Ishikawa (cell line): ENCODE results near the gene PRR20G.

ENCODE experiments used
- CREB1 ChIP-seq: IDR thresholded peaks from 2 replicates; pipeline ENCODE4 v1.6.1; 2012; ENCODE audit warnings: low read depth
- FOXM1 ChIP-seq: IDR thresholded peaks from 2 replicates; pipeline ENCODE4 v1.6.1; 2012; ENCODE audit warnings: low read depth, borderline replicate concordance
- MAX ChIP-seq: IDR thresholded peaks from 2 replicates; pipeline ENCODE4 v1.6.1; 2012
- RAD21 ChIP-seq: IDR thresholded peaks from 2 replicates; pipeline ENCODE4 v1.6.1; 2012; ENCODE audit warnings: low read depth
- YY1 ChIP-seq: IDR thresholded peaks from 2 replicates; pipeline ENCODE4 v1.6.1; 2012; ENCODE audit warnings: low read depth
- ZBTB7A ChIP-seq: IDR thresholded peaks from 2 replicates; pipeline ENCODE4 v1.6.1; 2012; ENCODE audit warnings: low read depth

DNA sequence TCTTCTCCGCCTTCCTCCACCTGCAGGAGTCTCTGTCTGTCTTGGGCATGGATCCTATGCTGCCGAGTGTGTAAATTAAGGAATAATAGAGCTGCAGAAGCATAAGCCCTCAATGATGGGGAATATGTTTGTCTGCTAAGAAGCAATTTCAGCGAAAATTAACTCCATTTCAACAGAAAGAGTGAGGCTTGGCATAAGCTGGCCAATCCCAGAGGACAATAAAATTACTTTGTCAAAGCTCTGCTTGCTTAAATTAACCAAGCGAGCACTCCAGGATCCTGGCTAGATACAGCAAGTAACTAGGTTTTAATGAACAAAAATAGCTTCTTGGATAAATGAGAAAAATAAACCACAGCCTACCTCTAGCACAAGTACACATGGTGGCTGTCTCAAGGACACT lies 33.5 kb upstream of the PRR20G start:
- TF ChIP-seq RAD21 = no peak
- TF ChIP-seq ZBTB7A = no peak
- TF ChIP-seq MAX = no peak
- no peak for TF ChIP-seq YY1
- no peak for TF ChIP-seq CREB1
- TF ChIP-seq FOXM1 = no peak
